Liver (tissue), 9 donors: ENCODE results near the gene NWD2. TPM values are rescaled to one million over a fixed set of nuclear protein-coding genes. Genes with fewer than 3 reads are reported as not detected.

ENCODE experiments used
- DNase-seq: peaks from one replicate; pipeline ENCODE4 v3.0.0-alpha.2; 2017; ENCODE audit warnings: low spot score
- H3K27ac ChIP-seq, 2 donors: one replicate each; pipeline ENCODE4 v1.7.0; 2013; ENCODE audit warnings: inconsistent platforms in 2 of 2, low read length in 2 of 2, control low read depth in 1 of 2, low read depth in 1 of 2, mild to moderate bottlenecking in 1 of 2
- H3K27me3 ChIP-seq, 4 donors: one replicate each; pipeline versions ENCODE4 v1.6.1 to v1.7.0; 2013; ENCODE audit warnings: low read length in 3 of 4, inconsistent platforms in 1 of 4, mild to moderate bottlenecking in 1 of 4, moderate library complexity in 1 of 4; ENCODE audit not compliant: control insufficient read depth in 4 of 4, insufficient read depth in 4 of 4
- H3K36me3 ChIP-seq, 4 donors: one replicate each; pipeline versions ENCODE4 v1.6.1 to v1.7.0; 2013; ENCODE audit warnings: low read length in 3 of 4, mild to moderate bottlenecking in 3 of 4, low read depth in 1 of 4, moderate library complexity in 1 of 4; ENCODE audit not compliant: control insufficient read depth in 4 of 4, insufficient read depth in 3 of 4
- H3K4me1 ChIP-seq, 4 donors: one replicate each; pipeline versions ENCODE4 v1.6.1 to v1.7.0; 2013; ENCODE audit warnings: low read length in 3 of 4, mild to moderate bottlenecking in 3 of 4, moderate library complexity in 1 of 4; ENCODE audit not compliant: control insufficient read depth in 4 of 4, insufficient read depth in 4 of 4
- H3K4me3 ChIP-seq, 3 donors: one replicate each; pipeline versions ENCODE4 v1.6.1 to v1.7.0; 2013; ENCODE audit warnings: low read length in 3 of 3, control low read depth in 1 of 3, low read depth in 1 of 3, mild to moderate bottlenecking in 1 of 3
- H3K9ac ChIP-seq, 2 donors: one replicate each; pipeline ENCODE4 v1.7.0; 2013; ENCODE audit warnings: low read length in 2 of 2, mild to moderate bottlenecking in 2 of 2, moderate library complexity in 2 of 2, control low read depth in 1 of 2, low read depth in 1 of 2
- H3K9me3 ChIP-seq, 4 donors: one replicate each; pipeline versions ENCODE4 v1.6.1 to v1.7.0; 2013; ENCODE audit warnings: low read length in 3 of 4; ENCODE audit not compliant: control insufficient read depth in 4 of 4
- EGR1 ChIP-seq, 2 donors: IDR thresholded peaks; 2 replicates each; pipeline ENCODE4 v1.6.1; 2016 to 2018; ENCODE audit warnings: antibody characterized with exemption in 2 of 2, low read depth in 2 of 2
- FOXA1 ChIP-seq: IDR thresholded peaks from 2 replicates; pipeline ENCODE4 v1.6.1; 2016; ENCODE audit warnings: antibody characterized with exemption
- FOXA2 ChIP-seq: IDR thresholded peaks from 2 replicates; pipeline ENCODE4 v1.6.1; 2016; ENCODE audit warnings: antibody characterized with exemption
- GABPA ChIP-seq, 2 donors: IDR thresholded peaks in 1 of 2; conservative IDR thresholded peaks in 1 of 2; 2 replicates each; pipeline ENCODE4 v1.6.1; 2016; ENCODE audit warnings: antibody characterized with exemption in 2 of 2, mild to moderate bottlenecking in 1 of 2, moderate library complexity in 1 of 2
- MAX ChIP-seq: IDR thresholded peaks from 2 replicates; pipeline ENCODE4 v1.6.1; 2016; ENCODE audit warnings: antibody characterized with exemption
- RAD21 ChIP-seq, 2 donors: IDR thresholded peaks; 2 replicates each; pipeline ENCODE4 v1.6.1; 2016; ENCODE audit warnings: antibody characterized with exemption in 2 of 2, mild to moderate bottlenecking in 2 of 2
- RXRA ChIP-seq, 2 donors: IDR thresholded peaks; 2 replicates each; pipeline ENCODE4 v1.6.1; 2017 to 2018; ENCODE audit warnings: antibody characterized with exemption in 2 of 2, mild to moderate bottlenecking in 1 of 2
- SP1 ChIP-seq: IDR thresholded peaks from 2 replicates; pipeline ENCODE4 v1.6.1; 2018; ENCODE audit warnings: antibody characterized with exemption, mild to moderate bottlenecking
- YY1 ChIP-seq: IDR thresholded peaks from 2 replicates; pipeline ENCODE4 v1.6.1; 2016; ENCODE audit warnings: antibody characterized with exemption, mild to moderate bottlenecking
- ZBTB33 ChIP-seq: IDR thresholded peaks from 2 replicates; pipeline ENCODE4 v1.6.1; 2016; ENCODE audit warnings: antibody characterized with exemption
- WGBS: extraction: QIAGEN DNeasy Blood & Tissue Kit; methylation state at CpG from one replicate; pipeline ENCODE4 v1.1.7; 2013; 5-methylcytosine and 5-hydroxymethylcytosine counted together
- polyA plus RNA-seq, 2 donors: library from polyadenylated mRNA; stranded (reverse) in 1 of 2; unstranded in 1 of 2; fragments of 200-250 nt in 1 of 2; fragments of >200 nt in 1 of 2; fragmentation: Nextera tagmentation in 1 of 2; extraction: Ambion mirVana in 1 of 2; gene quantifications; one replicate each; pipeline versions ENCODE4 v1.2.1 to v1.2.3, GENCODE V29; 2013 to 2015
- total RNA-seq, 2 donors: library from RNA; depleted of rRNA; stranded (reverse); fragments of >200 nt; gene quantifications; one replicate each; pipeline ENCODE4 v1.2.3, GENCODE V29; 2014
- TF ChIP-seq, protein P1 (sequence below): IDR thresholded peaks from 2 replicates; pipeline ENCODE4 v1.6.1; 2016; ENCODE audit warnings: antibody characterized with exemption, mild to moderate bottlenecking
- donor health status: healthy.
- donor health status: healthy.
- donor health status: healthy.
- donor health status: healthy.
- donor health status: healthy.

Gene NWD2
- total and polyA plus RNA-seq, 4 donors, result 0.08 to 0.37 TPM; not detected in 2

GRCh38 chr4:37216209-37216608, 28.3 kb upstream of the NWD2 start:
- no peak for DNase-seq
- H3K4me3 ChIP-seq, result no peak overlapping the region
- TF ChIP-seq ZBTB33 (no peak), SP1 (no peak)
- H3K9ac ChIP-seq, result no peak overlapping the region
- H3K27ac ChIP-seq, result no peak overlapping the region
- no peaks in the 10 kb centered on the region for H3K9me3 ChIP-seq
- 69% methylated on average over 2 of the region's 2 CpGs for WGBS
- H3K36me3 ChIP-seq, result no peaks in the 10 kb centered on the region
- peaks cover 0 to 4% (median 0%) of the 10 kb centered on the region in 4 donors for H3K27me3 ChIP-seq
- no peaks in the 10 kb centered on the region for H3K4me1 ChIP-seq

- 37% methylated on average over 3 of the region's 3 CpGs for WGBS
- Histone ChIP-seq H3K4me3 (no peak overlapping the region), H3K27ac (no peak overlapping the region), H3K27me3 (peaks cover 0 to 4% (median 2%) of the 10 kb centered on the region in 4 donors), H3K4me1 (no peaks in the 10 kb centered on the region), H3K9me3 (no peaks in the 10 kb centered on the region), H3K9ac (no peak overlapping the region), H3K36me3 (no peaks in the 10 kb centered on the region)
- DNase-seq, result no peak
- TF ChIP-seq, protein P1, sequence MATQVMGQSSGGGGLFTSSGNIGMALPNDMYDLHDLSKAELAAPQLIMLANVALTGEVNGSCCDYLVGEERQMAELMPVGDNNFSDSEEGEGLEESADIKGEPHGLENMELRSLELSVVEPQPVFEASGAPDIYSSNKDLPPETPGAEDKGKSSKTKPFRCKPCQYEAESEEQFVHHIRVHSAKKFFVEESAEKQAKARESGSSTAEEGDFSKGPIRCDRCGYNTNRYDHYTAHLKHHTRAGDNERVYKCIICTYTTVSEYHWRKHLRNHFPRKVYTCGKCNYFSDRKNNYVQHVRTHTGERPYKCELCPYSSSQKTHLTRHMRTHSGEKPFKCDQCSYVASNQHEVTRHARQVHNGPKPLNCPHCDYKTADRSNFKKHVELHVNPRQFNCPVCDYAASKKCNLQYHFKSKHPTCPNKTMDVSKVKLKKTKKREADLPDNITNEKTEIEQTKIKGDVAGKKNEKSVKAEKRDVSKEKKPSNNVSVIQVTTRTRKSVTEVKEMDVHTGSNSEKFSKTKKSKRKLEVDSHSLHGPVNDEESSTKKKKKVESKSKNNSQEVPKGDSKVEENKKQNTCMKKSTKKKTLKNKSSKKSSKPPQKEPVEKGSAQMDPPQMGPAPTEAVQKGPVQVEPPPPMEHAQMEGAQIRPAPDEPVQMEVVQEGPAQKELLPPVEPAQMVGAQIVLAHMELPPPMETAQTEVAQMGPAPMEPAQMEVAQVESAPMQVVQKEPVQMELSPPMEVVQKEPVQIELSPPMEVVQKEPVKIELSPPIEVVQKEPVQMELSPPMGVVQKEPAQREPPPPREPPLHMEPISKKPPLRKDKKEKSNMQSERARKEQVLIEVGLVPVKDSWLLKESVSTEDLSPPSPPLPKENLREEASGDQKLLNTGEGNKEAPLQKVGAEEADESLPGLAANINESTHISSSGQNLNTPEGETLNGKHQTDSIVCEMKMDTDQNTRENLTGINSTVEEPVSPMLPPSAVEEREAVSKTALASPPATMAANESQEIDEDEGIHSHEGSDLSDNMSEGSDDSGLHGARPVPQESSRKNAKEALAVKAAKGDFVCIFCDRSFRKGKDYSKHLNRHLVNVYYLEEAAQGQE, result no peak
- TF ChIP-seq MAX (no peak), RAD21 (IDR thresholded peaks at IDR 0.05) (no peak), FOXA1 (no peak), FOXA2 (no peak), ZBTB33 (no peak), EGR1 (IDR thresholded peaks at IDR 0.05; ENCODE audit: low read depth in 2 of 2) (no peak), YY1 (no peak), GABPA (IDR thresholded peaks at IDR 0.05 in 1 of 2, conservative IDR thresholded peaks at IDR 0.05 in 1 of 2) (no peak), RXRA (IDR thresholded peaks at IDR 0.05) (no peak)
These were observed 25.3 kb upstream of the NWD2 start for GRCh38 chr4:37219242-37219641.
